Neural cell (in vitro differentiated cells): ENCODE measurements around the gene BORCS5. TPM values are rescaled to one million over a fixed set of nuclear protein-coding genes. Genes with fewer than 3 reads are reported as not detected.

Source experiments
- H2AFZ ChIP-seq: fragments of 200-600, 300-800 bp; sonication (generic), shearing (Covaris generic); 2 replicates; pipeline ENCODE4 v1.6.0; 2014; ENCODE audit warnings: low read depth, mild to moderate bottlenecking, antibody characterized with exemption, low read length, moderate library complexity
- H3F3A ChIP-seq: fragments of 200-600 bp; shearing (Covaris generic); 2 replicates; pipeline ENCODE4 v1.6.1; 2016; ENCODE audit warnings: mild to moderate bottlenecking, moderate library complexity, mixed read lengths, antibody characterized with exemption, low read length; ENCODE audit not compliant: insufficient read depth, poor library complexity, severe bottlenecking
- H3K27ac ChIP-seq: fragments of 200-600, 300-800 bp; sonication (generic), shearing (Covaris generic); 2 replicates; pipeline ENCODE4 v1.5.1; 2014; ENCODE audit warnings: mild to moderate bottlenecking, low read length, moderate library complexity
- H3K27me3 ChIP-seq: fragments of 300-800, 200-600 bp; sonication (generic), shearing (Covaris generic); 2 replicates; pipeline ENCODE4 v1.6.0; 2014; ENCODE audit warnings: mild to moderate bottlenecking, low read depth, low read length, moderate library complexity; ENCODE audit not compliant: insufficient read depth
- H3K36me3 ChIP-seq: fragments of 300-800, 200-600 bp; sonication (generic), shearing (Covaris generic); 2 replicates; pipeline ENCODE4 v1.5.1; 2014; ENCODE audit warnings: mild to moderate bottlenecking, antibody characterized with exemption, low read length, moderate library complexity; ENCODE audit not compliant: insufficient read depth
- H3K4me2 ChIP-seq: fragments of 300-800, 200-600 bp; sonication (generic), shearing (Covaris generic); 2 replicates; pipeline ENCODE4 v1.6.0; 2014; ENCODE audit warnings: mild to moderate bottlenecking, low read length
- H3K4me3 ChIP-seq: fragments of 300-800, 200-600 bp; sonication (generic), shearing (Covaris generic); 2 replicates; pipeline ENCODE4 v1.5.1; 2014; ENCODE audit warnings: mild to moderate bottlenecking, low read length, moderate library complexity
- H3K79me2 ChIP-seq: fragments of 200-600 bp; shearing (Covaris generic); replicated peaks from 2 replicates; pipeline ENCODE4 v1.6.0; 2014; ENCODE audit warnings: mild to moderate bottlenecking, low read length, moderate library complexity; ENCODE audit not compliant: insufficient read depth
- H3K9ac ChIP-seq: fragments of 300-800, 200-600 bp; sonication (generic), shearing (Covaris generic); 2 replicates; pipeline ENCODE4 v1.6.1; 2016; ENCODE audit warnings: mild to moderate bottlenecking, low read length, mixed read lengths
- H3K9me2 ChIP-seq: fragments of 200-600 bp; shearing (Covaris generic); 2 replicates; pipeline ENCODE4 v1.6.1; 2016; ENCODE audit warnings: mild to moderate bottlenecking, low read length, mixed read lengths; ENCODE audit not compliant: insufficient read depth
- H3K9me3 ChIP-seq: fragments of 200-600, 300-800 bp; sonication (generic), shearing (Covaris generic); 2 replicates; pipeline ENCODE4 v1.6.1; 2016; ENCODE audit warnings: mild to moderate bottlenecking, mixed run types, low read length, moderate library complexity, mixed read lengths
- H4K20me1 ChIP-seq: fragments of 200-600 bp; shearing (Covaris generic); 2 replicates; pipeline ENCODE4 v1.6.1; 2016; ENCODE audit warnings: mild to moderate bottlenecking, mixed run types; ENCODE audit not compliant: insufficient read depth
- CTCF ChIP-seq: fragments of 450-650 bp; IDR thresholded peaks from 2 replicates; pipeline ENCODE4 v1.5.1; 2014; ENCODE audit warnings: antibody characterized with exemption, mild to moderate bottlenecking, moderate library complexity; ENCODE audit not compliant: poor library complexity, severe bottlenecking
- EP300 ChIP-seq: fragments of 450-650 bp; conservative IDR thresholded peaks from 2 replicates; pipeline ENCODE4 v1.6.1; 2014; ENCODE audit warnings: antibody characterized with exemption, mild to moderate bottlenecking, moderate library complexity; ENCODE audit not compliant: poor library complexity, severe bottlenecking
- EZH2 ChIP-seq: fragments of 200-600, 300-800 bp; shearing (Covaris generic), sonication (generic); IDR thresholded peaks from 2 replicates; pipeline ENCODE4 v1.6.1; 2014; ENCODE audit warnings: antibody characterized with exemption, low read length, borderline replicate concordance, mild to moderate bottlenecking; ENCODE audit not compliant: insufficient read depth, poor library complexity, severe bottlenecking
- MXI1 ChIP-seq: fragments of 450-650 bp; conservative IDR thresholded peaks from 2 replicates; pipeline ENCODE4 v1.6.1; 2014; ENCODE audit warnings: antibody characterized with exemption, mild to moderate bottlenecking; ENCODE audit not compliant: poor library complexity, severe bottlenecking
- POLR2AphosphoS5 ChIP-seq: IDR thresholded peaks from 2 replicates; pipeline ENCODE4 v1.6.1; 2012
- RAD21 ChIP-seq: fragments of 450-650 bp; conservative IDR thresholded peaks from 2 replicates; pipeline ENCODE4 v1.6.1; 2014; ENCODE audit warnings: antibody characterized with exemption, mild to moderate bottlenecking, moderate library complexity
- REST ChIP-seq: IDR thresholded peaks from 2 replicates; pipeline ENCODE4 v1.6.1; 2012; ENCODE audit warnings: borderline replicate concordance
- SMC3 ChIP-seq: fragments of 450-650 bp; conservative IDR thresholded peaks from 2 replicates; pipeline ENCODE4 v1.6.1; 2014; ENCODE audit warnings: antibody characterized with exemption, mild to moderate bottlenecking, moderate library complexity; ENCODE audit not compliant: poor library complexity
- TAF1 ChIP-seq: IDR thresholded peaks from 2 replicates; pipeline ENCODE4 v1.6.1; 2012; ENCODE audit warnings: low read depth
- polyA plus RNA-seq: library from polyadenylated mRNA; depleted of rRNA; stranded (reverse); fragments of >200 nt; gene quantifications from 2 replicates; pipeline ENCODE4 v1.2.3, GENCODE V29; 2014

Gene BORCS5
- polyA plus RNA-seq, 1 donor from 2014 or later, result 14.2 TPM

GRCh38 chr12:12349711-12350665, 6.9 kb upstream of the BORCS5 start, which contains the start of gene MANSC1:
Gene MANSC1, minus strand, starts transcription at chr12:12350242. Its CDS starts 6,928 bp downstream, at chr12:12343314.
- Histone ChIP-seq H3K4me3 (peak within 1 kb of the TSS; percentile 83), H2AFZ (peak within 1 kb of the TSS; percentile 65), H4K20me1 (no peaks in the 10 kb centered on the region), H3K4me2 (peak within 1 kb of the TSS; percentile 57), H3K79me2 (no peaks in the 10 kb centered on the region), H3K9ac (peak within 1 kb of the TSS; percentile 74), H3F3A (no peaks in the 10 kb centered on the region), H3K27ac (peak within 1 kb of the TSS; percentile 60), H3K27me3 (no peaks in the 10 kb centered on the region), H3K9me2 (no peaks in the 10 kb centered on the region), H3K36me3 (no peaks in the 10 kb centered on the region), H3K9me3 (no peaks in the 10 kb centered on the region)
- TF ChIP-seq CTCF (peak; percentile 64), TAF1 (peak; percentile 65), RAD21 (no peak), EZH2 (no peak), REST (peak; percentile 60), SMC3 (no peak), MXI1 (peak; percentile 56), POLR2AphosphoS5 (peak; percentile 29), EP300 (no peak)

DNA sequence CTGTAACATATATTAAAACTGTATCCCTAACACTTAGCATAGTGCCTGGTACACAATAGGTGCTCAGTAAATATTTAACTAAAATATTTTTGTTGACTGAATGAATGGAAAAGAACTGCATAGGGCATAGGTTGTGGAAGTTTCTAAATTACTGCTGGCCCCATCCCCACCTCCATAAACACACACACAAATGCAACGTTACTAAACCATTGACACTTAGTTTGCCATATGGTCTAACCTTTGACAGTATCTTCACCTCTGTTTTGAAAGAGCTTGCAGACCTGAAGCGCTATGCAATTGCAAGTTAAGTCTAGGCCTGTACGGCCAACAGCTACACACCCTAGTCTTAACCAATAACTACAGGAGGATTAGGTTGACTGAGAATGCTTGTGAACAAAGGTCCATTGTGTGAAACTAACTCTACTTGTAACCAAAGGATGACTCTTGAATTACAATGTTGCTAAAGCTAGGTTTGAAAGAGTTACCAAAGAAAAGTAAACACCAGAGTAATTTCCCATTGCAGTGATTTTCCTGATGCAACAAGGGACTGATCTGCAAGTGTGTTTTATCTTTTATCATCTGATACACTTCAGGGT, 5.9 kb upstream of the BORCS5 start:
- Histone ChIP-seq H3K4me2 (no peak overlapping the region), H3K9me2 (no peaks in the 10 kb centered on the region), H3K79me2 (no peaks in the 10 kb centered on the region), H4K20me1 (no peaks in the 10 kb centered on the region), H3K4me3 (peak overlapping the region; percentile 83), H3K27ac (no peak overlapping the region), H3K36me3 (no peaks in the 10 kb centered on the region), H3K9me3 (no peaks in the 10 kb centered on the region), H2AFZ (no peak overlapping the region), H3K9ac (no peak overlapping the region), H3F3A (no peaks in the 10 kb centered on the region), H3K27me3 (no peaks in the 10 kb centered on the region)
- TF ChIP-seq EP300 (no peak), TAF1 (no peak), POLR2AphosphoS5 (no peak), MXI1 (no peak), CTCF (no peak), RAD21 (no peak), REST (no peak), SMC3 (no peak), EZH2 (no peak)
